ENCODE data around the gene CGNL1.

The CGNL1 gene

GRCh38 chr15:57528940-57529565, 152.7 kb downstream of the CGNL1 start:
- no peak for DNase-seq

GRCh38 chr15:57529748-57530147, 153.4 kb downstream of the CGNL1 start:
- no peak for DNase-seq

GRCh38 chr15:57532731-57533447, 156.6 kb downstream of the CGNL1 start:
- no peak for DNase-seq

- DNase-seq: no peak
Observed at GRCh38 chr15:57533448-57533799, 157.1 kb downstream of the CGNL1 start.

DNA sequence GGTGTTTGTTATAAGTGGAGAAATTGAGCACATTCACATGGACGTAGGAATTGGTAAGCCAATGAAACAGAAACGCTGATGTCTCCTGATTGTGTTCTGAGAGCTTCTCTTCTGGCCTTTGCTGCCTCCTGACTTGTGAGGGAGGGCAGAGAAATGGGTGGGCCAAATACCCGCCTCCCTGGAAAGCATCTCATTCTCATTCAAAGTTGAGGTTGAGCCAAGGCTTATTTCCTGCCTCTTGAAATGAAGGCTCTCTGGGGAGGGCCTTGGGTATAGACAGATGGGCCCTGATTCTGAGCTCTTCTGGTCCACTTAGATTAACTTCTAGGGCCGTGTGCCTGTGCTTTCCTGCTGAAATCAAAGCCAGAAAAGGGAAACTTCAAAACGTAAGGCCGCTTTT, 158.0 kb downstream of the CGNL1 start:
- peak; percentile 73 to 91 for DNase-seq

GRCh38 chr15:57537072-57537471, 160.8 kb downstream of the CGNL1 start:
- peak; percentile 79 to 94 for DNase-seq

- DNase-seq: no peak
Observed at GRCh38 chr15:57537488-57538264, 161.4 kb downstream of the CGNL1 start.

DNA sequence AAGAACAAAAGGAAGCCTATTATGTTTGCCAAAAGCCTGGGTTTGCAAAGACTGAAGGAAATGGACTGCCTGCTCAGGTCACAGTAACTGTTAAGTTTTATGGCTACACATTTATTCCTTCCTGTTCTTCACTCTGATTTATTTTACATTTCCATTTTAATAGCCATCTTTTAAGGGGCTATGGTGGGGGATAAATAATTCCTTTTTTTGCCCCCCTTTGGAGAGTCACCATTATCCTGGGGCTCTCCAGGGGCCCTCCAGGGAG, 161.9 kb downstream of the CGNL1 start:
- DNase-seq: no peak

DNA sequence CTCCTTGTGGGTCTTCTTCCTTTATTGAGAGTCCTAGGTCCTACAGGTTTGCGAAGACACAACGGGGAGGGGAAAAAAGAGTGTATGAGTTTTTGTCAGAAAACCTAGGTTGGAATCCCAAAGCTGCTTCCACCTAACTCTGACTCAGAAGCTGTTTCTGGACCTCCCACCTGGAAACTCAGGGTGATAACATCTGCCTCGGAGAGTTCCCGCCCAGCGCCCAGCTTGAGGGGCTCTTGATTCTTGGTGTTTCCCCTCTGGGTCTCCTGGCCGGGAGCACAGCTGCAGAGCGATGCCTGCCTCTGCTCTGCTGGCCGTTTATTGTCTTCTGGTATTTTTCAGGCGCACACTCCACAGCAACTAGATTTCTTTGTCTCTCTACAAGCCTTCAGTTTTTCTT, 162.5 kb downstream of the CGNL1 start:
- DNase-seq: no peak

DNA sequence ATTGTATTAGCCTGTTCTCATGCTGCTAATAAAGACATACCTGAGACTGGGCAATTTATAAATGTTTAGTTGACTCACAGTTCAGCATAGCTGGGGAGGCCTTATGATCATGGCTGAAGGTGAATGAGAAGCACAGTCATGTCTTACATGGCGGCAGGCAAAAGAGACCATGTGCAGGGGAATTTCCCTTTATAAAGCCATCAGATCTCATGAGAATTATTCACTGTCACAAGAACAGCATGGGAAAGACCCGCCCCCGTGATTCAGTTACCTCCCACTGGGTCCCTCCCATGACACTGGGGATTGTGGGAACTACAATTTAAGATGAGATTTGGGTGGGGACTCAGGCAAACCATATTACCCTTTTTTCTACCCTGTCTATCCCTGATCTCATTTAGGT, 163.9 kb downstream of the CGNL1 start:
- no peak for DNase-seq

DNA sequence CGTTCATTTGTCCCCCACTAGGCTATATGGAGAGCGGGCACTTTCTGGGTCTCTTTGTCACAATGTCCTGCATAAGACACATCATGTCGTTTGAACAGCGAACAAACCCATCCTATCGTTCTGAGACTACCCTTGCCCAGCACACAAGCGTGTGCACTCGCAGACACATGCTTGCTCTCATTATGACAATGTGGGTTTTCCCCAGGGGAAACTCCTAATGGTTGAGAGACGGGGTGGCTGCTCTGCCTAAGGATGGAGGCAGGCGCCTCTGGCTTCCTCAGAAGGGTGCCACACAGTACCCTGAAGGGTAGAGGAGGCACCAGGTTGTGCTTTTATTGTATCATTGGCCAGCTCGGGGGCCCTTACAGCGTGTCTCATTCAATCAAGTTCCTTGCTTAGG, 164.4 kb downstream of the CGNL1 start:
- DNase-seq: no peak

DNA sequence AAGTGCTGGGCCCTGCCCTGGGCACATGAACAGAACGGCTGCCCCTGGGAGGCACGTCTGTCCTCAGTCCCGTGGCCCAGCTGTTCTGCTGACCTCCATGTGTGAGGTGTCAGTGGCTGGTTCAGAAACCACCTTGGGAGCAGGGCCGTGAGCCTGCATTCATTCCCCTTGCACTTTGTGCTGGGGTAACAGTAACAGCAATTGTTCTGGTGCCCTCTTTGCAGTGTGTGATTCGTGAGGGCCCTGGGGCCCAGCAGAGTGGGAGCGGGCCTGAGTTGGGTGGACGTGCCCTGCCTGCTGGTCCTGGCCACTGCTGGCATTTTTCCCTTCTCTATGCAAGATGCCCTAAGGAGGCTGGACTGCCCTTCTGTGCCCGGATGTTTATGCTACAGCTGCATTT, 165.0 kb downstream of the CGNL1 start:
- DNase-seq: no peak

DNA sequence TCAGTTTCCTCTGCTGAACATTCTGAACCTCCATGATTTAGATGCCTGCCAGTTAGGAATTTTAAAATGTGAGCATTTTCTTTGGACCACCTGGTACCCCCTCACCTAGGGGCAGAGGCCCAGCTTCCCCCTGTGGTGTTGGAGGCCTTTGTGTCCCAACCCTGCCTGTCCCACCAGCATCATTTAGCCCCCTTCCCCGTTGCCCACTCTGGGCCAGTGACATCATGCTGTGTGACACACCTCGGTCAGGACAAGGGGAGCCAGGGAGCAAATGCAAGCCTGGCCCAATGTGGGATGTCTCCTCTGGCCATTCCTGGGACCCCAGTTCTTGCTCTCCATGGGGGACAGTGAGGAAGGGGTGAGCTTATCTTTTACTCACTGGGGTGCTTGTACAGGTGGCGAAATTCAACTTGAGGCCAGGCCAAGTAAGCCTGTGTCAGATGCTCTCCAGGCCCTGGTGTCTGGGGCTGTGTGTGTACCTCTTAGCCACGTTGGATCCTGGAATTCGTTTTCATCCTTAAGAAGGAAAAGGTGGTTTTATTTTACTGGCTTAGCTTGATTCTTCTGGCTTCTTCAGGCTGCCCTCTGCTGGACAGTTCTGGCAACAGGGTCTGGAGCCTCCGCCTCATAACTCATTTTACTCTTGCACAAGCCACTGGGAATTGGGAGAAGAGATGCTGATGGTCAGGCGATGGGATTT, 165.7 kb downstream of the CGNL1 start:
- DNase-seq: peak; percentile 35 to 69

GRCh38 chr15:57542505-57542817, 166.2 kb downstream of the CGNL1 start:
- DNase-seq: no peak

GRCh38 chr15:57544848-57545480, 168.7 kb downstream of the CGNL1 start:
- no peak for DNase-seq

GRCh38 chr15:57545995-57546394, 169.7 kb downstream of the CGNL1 start:
- DNase-seq: no peak

GRCh38 chr15:57547243-57547755, 171.0 kb downstream of the CGNL1 start:
- DNase-seq: no peak

DNA sequence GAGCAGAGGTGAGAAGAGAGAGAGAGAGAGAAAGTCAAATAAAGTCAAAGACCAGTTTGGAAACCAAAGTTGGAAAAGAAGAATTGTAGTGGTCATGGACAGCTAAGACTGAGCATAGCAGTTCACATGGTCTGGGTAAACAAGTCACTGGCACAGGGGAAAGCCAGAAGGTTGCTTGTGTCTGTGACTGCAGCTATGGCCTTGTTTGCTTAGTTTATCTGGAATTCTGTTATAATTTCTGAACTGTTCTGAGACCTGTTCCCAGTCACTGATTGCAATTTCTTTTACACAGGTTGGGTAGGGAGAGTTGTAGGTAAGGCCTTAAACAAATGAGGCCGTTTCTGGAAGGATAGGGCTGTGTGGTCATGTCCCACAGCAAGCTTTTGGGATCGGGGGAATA, 172.0 kb downstream of the CGNL1 start:
- no peak for DNase-seq

DNA sequence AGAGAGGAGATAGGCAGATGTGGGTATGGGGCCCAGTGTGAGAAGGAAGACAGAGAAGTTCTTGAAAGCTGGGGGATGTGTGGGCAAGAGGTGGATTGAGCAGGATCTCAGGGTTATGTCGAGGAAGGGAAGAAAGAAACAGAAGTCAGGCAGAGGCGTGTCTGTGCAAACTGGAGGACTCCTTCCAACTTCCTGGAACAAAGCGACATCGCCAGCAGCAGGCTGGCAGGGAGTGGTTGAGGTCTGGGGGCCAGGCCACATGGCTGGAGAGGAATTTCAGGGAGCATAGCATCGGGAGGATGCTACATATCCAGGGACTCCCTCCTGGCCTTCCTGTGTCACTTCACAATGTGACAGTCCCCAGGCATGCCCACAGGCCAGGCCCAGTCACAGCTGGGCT, 172.5 kb downstream of the CGNL1 start:
- DNase-seq: no peak

- DNase-seq: no peak
Observed at GRCh38 chr15:57549935-57550334, 173.6 kb downstream of the CGNL1 start.

DNA sequence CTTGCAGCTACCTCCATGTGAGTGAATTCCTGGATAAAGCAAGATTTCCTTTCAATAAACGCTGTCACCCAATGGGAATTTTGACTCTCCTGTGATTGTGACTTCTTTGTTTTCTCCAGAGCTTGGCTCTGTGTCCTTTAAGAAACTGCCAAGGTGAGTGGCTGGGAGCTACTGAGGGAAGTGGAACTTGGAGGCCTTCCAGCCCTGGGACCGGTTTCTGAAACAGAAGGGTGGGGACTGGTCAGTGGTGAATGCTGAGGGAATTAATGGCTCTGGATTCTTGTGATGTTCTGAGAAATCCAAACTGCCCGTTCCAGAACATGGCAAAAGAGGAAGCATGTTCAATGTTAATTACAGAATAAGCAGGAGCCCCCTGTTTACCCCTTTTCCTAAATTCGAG, 174.3 kb downstream of the CGNL1 start:
- no peak for DNase-seq

DNA sequence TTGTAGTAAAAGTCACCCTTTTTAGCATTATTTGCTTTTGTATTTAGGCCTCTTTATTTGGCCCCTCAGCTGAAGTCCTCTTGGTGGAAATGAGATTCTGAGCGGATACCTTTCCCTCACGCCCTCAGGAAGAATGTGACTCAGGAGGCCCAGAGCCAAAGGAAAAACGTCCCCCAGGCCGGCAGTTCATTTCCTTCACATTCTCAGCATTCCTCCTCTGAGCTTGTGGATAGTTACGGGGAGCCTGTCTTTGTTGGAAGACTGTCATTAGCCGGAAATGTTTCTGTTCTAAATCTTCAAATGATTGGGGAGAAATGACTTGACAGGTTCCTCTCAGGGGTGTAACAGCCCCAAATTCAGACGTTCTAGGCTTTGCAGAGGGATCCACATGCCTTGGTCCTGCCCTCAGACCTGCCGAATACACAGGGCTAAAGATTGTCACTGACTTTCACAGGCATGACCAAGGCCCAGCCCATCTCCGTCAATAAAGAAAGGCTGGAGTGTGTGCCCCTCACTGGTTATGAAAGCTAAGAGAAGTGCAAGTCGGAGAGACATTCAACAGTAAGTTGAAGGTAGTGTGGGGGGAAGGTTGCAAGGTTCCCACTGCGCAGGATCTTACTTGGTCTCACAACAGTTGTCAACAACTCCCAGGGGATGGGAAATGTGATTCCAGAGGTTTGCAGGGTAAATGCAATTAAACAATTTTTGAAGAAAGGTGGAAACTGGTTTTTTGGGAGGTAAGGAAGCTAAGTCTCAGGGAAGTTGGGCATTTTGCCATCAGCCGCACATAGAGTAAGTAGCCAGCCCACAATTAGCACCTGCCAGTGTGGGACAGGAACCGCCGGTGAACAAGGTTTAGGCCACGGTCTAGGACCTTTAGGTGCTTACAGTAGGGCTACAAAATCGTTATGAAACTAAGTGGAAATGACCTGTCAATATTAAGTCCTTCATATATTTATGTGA, 175.7 kb downstream of the CGNL1 start:
- DNase-seq: peak in 1 of 2 experiments; percentile 29

All from NCI-H446 (cell line).